Brain microvascular endothelial cell (primary cell): ENCODE measurements around the gene MED20.

Experiments used
- DNase-seq: peaks from one replicate; pipeline ENCODE4 v3.0.0-alpha.2; 2020
- H3K27ac ChIP-seq: fragments of 250-450 bp; sonication (Bioruptor Pico); 2 replicates; pipeline ENCODE4 v1.5.1; 2020; ENCODE audit warnings: mild to moderate bottlenecking, moderate library complexity
- H3K27me3 ChIP-seq: fragments of 250-450 bp; sonication (Bioruptor Pico); replicated peaks from 2 replicates; pipeline ENCODE4 v1.5.1; 2020; ENCODE audit warnings: mild to moderate bottlenecking
- H3K36me3 ChIP-seq: fragments of 250-450 bp; sonication (Bioruptor Pico); replicated peaks from 2 replicates; pipeline ENCODE4 v1.5.1; 2020; ENCODE audit warnings: mild to moderate bottlenecking
- H3K4me3 ChIP-seq: 2 replicates; pipeline ENCODE4 v1.5.1; 2011; ENCODE audit warnings: low read depth, mild to moderate bottlenecking, control low read depth, low read length, moderate library complexity
- CTCF ChIP-seq: IDR thresholded peaks from 2 replicates; pipeline ENCODE4 v1.5.1; 2011; ENCODE audit warnings: low read depth, mild to moderate bottlenecking, moderate library complexity, low read length, control low read depth, inconsistent platforms; ENCODE audit errors: missing control alignments
- in situ Hi-C: cut with HindIII; loops from 2 replicates; pipeline ENCODE4 v1.10.0; 2017; ENCODE audit warnings: low sequenced_read_pairs, low pct_ligation_motif_present

Gene MED20

GRCh38 chr6:41965429-41966213 lies 44.7 kb upstream of the MED20 start:
- H3K4me3 ChIP-seq, result no peak overlapping the region
- no peak overlapping the region for H3K27ac ChIP-seq
- H3K27me3 ChIP-seq, result no peaks in the 10 kb centered on the region
- DNase-seq, result no peak
- in situ Hi-C loops, result no loop called here
- H3K36me3 ChIP-seq, result no peaks in the 10 kb centered on the region
- TF ChIP-seq CTCF, result no peak

GRCh38 chr6:41964201-41964887 lies 43.4 kb upstream of the MED20 start:
- TF ChIP-seq CTCF, result no peak
- Histone ChIP-seq H3K36me3 (no peaks in the 10 kb centered on the region), H3K27me3 (no peaks in the 10 kb centered on the region), H3K4me3 (no peak overlapping the region), H3K27ac (no peak overlapping the region)
- no peak for DNase-seq
- in situ Hi-C loops, result no loop called here

GRCh38 chr6:41963371-41963770 lies 42.4 kb upstream of the MED20 start:
- Histone ChIP-seq H3K36me3 (no peaks in the 10 kb centered on the region), H3K4me3 (no peak overlapping the region), H3K27ac (no peak overlapping the region), H3K27me3 (no peaks in the 10 kb centered on the region)
- in situ Hi-C loops, result no loop called here
- no peak for DNase-seq
- TF ChIP-seq CTCF, result no peak

GRCh38 chr6:41960028-41960427 lies 39.1 kb upstream of the MED20 start:
- Histone ChIP-seq H3K36me3 (no peaks in the 10 kb centered on the region), H3K27ac (no peak overlapping the region), H3K4me3 (no peak overlapping the region), H3K27me3 (no peaks in the 10 kb centered on the region)
- no peak for DNase-seq
- no peak for TF ChIP-seq CTCF
- in situ Hi-C loops, result no loop called here

- no peak for DNase-seq
- TF ChIP-seq CTCF, result no peak
- H3K27ac ChIP-seq, result no peak overlapping the region
- H3K36me3 ChIP-seq, result no peaks in the 10 kb centered on the region
- in situ Hi-C loops, result no loop called here
- no peak overlapping the region for H3K4me3 ChIP-seq
- H3K27me3 ChIP-seq, result no peaks in the 10 kb centered on the region
Observed at GRCh38 chr6:41958022-41958856, 37.3 kb upstream of the MED20 start.
